Hepatocyte (in vitro differentiated cells): ENCODE data around the gene MYO1D. TPM values are rescaled to one million over a fixed set of nuclear protein-coding genes. Genes with fewer than 3 reads are reported as not detected.

Experiments
- DNase-seq: peaks from one replicate; pipeline ENCODE4 v3.0.0-alpha.2; 2016; ENCODE audit warnings: low spot score
- H2AFZ ChIP-seq: fragments of 200-600 bp; sonication (generic); 2 replicates; pipeline ENCODE4 v1.6.0; 2016; ENCODE audit warnings: antibody characterized with exemption, mild to moderate bottlenecking
- H3K27ac ChIP-seq: fragments of 200-600 bp; sonication (generic); 2 replicates; pipeline ENCODE4 v1.5.1; 2016; ENCODE audit warnings: mild to moderate bottlenecking
- H3K27me3 ChIP-seq: fragments of 200-600 bp; sonication (generic); 2 replicates; pipeline ENCODE4 v1.6.1; 2016
- H3K36me3 ChIP-seq: fragments of 200-600 bp; sonication (generic); replicated peaks from 2 replicates; pipeline ENCODE4 v1.5.1; 2016; ENCODE audit warnings: low read depth; ENCODE audit not compliant: insufficient read depth
- H3K4me1 ChIP-seq: fragments of 200-600 bp; sonication (generic); 2 replicates; pipeline ENCODE4 v1.5.1; 2016; ENCODE audit warnings: mild to moderate bottlenecking, moderate library complexity; ENCODE audit not compliant: insufficient read depth
- H3K4me2 ChIP-seq: fragments of 200-600 bp; sonication (generic); 2 replicates; pipeline ENCODE4 v1.6.0; 2016
- H3K4me3 ChIP-seq: fragments of 200-600 bp; sonication (generic); 2 replicates; pipeline ENCODE4 v1.5.1; 2016; ENCODE audit warnings: mild to moderate bottlenecking
- H3K79me2 ChIP-seq: fragments of 200-600 bp; sonication (generic); 2 replicates; pipeline ENCODE4 v1.6.0; 2017; ENCODE audit warnings: mild to moderate bottlenecking
- H3K9me2 ChIP-seq: fragments of 200-600 bp; sonication (generic); replicated peaks from 2 replicates; pipeline ENCODE4 v1.6.0; 2017; ENCODE audit warnings: mild to moderate bottlenecking; ENCODE audit not compliant: insufficient read depth
- H3K9me3 ChIP-seq: fragments of 200-600 bp; sonication (generic); 2 replicates; pipeline ENCODE4 v1.5.1; 2016; ENCODE audit warnings: low read depth, mild to moderate bottlenecking
- H4K20me1 ChIP-seq: fragments of 200-600 bp; sonication (generic); 2 replicates; pipeline ENCODE4 v1.6.0; 2016; ENCODE audit warnings: mild to moderate bottlenecking; ENCODE audit not compliant: insufficient read depth, poor library complexity, severe bottlenecking
- EZH2 ChIP-seq: fragments of 200-600 bp; sonication (generic); IDR thresholded peaks from 2 replicates; pipeline ENCODE4 v1.6.1; 2016; ENCODE audit warnings: antibody characterized with exemption, mild to moderate bottlenecking, borderline replicate concordance
- EZH2phosphoT487 ChIP-seq: fragments of 200-600 bp; sonication (generic); IDR thresholded peaks from one replicate; pipeline ENCODE4 v1.6.1; 2018; ENCODE audit warnings: antibody characterized with exemption, mild to moderate bottlenecking, low read depth, moderate library complexity; ENCODE audit not compliant: unreplicated experiment, severe bottlenecking
- WGBS: methylation state at CpG from one replicate; pipeline ENCODE4 v1.1.6; 2016; ENCODE audit warnings: low lambda C conversion rate; ENCODE audit errors: missing lambda C conversion rate; 5-methylcytosine and 5-hydroxymethylcytosine counted together
- polyA plus RNA-seq: library from polyadenylated mRNA; unstranded; fragments of >200 nt; fragmentation: Nextera tagmentation; extraction: Ambion mirVana; gene quantifications from 2 replicates; pipeline ENCODE4 v1.2.1, GENCODE V29; 2016
- total RNA-seq: library from RNA; depleted of rRNA; stranded (reverse); fragments of >200 nt; gene quantifications from 2 replicates; pipeline ENCODE4 v1.2.3, GENCODE V29; 2014
- TF ChIP-seq, protein P1 (sequence below): fragments of 200-600 bp; sonication (generic); IDR thresholded peaks from 2 replicates; pipeline ENCODE4 v1.5.1; 2016; ENCODE audit warnings: antibody characterized with exemption, mild to moderate bottlenecking; ENCODE audit not compliant: poor library complexity

Gene MYO1D
- total and polyA plus RNA-seq, 2 experiments from 2014 or later: 36.2 to 89.0 TPM

DNA sequence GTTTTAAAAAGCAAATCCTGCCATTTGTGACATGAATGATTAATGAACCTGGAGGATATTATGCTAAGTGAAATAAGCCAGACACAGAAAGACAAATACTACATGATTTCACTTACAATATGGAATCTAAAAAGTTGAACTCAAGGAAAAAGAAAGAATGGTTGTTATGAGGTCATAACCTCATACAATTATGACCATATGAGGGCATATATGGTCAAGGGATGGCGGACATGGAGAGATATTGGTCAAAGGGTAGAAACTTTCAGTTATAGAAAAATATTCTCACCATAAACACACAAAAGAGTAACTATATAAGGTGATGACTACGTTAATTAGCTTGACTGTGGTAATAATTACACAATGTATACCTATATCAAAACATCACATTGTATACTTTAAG, 56.5 kb downstream of the MYO1D start:
- Histone ChIP-seq H3K36me3 (no peaks in the 10 kb centered on the region), H3K79me2 (peaks cover 20% of the 10 kb centered on the region), H3K4me2 (no peak overlapping the region), H2AFZ (no peak overlapping the region), H3K4me3 (no peak overlapping the region), H3K27me3 (no peaks in the 10 kb centered on the region), H3K27ac (no peak overlapping the region), H4K20me1 (no peaks in the 10 kb centered on the region), H3K4me1 (no peaks in the 10 kb centered on the region), H3K9me2 (no peaks in the 10 kb centered on the region), H3K9me3 (no peaks in the 10 kb centered on the region)
- TF ChIP-seq, protein P1, sequence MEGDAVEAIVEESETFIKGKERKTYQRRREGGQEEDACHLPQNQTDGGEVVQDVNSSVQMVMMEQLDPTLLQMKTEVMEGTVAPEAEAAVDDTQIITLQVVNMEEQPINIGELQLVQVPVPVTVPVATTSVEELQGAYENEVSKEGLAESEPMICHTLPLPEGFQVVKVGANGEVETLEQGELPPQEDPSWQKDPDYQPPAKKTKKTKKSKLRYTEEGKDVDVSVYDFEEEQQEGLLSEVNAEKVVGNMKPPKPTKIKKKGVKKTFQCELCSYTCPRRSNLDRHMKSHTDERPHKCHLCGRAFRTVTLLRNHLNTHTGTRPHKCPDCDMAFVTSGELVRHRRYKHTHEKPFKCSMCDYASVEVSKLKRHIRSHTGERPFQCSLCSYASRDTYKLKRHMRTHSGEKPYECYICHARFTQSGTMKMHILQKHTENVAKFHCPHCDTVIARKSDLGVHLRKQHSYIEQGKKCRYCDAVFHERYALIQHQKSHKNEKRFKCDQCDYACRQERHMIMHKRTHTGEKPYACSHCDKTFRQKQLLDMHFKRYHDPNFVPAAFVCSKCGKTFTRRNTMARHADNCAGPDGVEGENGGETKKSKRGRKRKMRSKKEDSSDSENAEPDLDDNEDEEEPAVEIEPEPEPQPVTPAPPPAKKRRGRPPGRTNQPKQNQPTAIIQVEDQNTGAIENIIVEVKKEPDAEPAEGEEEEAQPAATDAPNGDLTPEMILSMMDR: no peak
- TF ChIP-seq EZH2phosphoT487 (no peak), EZH2 (no peak)
- WGBS: 100% methylated on average over 2 of the region's 2 CpGs
- DNase-seq: no peak

DNA sequence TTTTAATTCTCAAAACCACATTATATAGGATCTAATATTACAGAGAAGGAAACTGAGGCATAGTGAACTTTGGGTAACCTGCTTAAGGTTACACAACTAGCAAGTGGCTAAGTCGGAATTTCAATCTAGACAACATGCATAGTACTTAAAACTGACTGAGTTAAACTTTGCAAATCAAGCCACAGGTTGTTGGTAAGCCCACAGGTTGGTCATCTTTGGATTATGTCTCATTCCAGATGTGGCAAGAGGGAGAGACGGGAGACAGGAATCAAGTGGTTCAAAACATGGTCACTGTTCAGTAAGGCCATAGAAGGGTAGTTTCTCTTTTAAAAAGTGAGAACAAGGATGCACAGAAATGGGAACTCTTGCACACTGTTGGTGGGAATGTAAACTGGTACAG, 57.1 kb downstream of the MYO1D start:
- no peaks in the 10 kb centered on the region for H3K27me3 ChIP-seq
- no peaks in the 10 kb centered on the region for H4K20me1 ChIP-seq
- no peaks in the 10 kb centered on the region for H3K4me1 ChIP-seq
- no peak for DNase-seq
- WGBS: 94% methylated on average over 2 of the region's 2 CpGs
- H2AFZ ChIP-seq: no peak overlapping the region
- peaks cover 22% of the 10 kb centered on the region for H3K79me2 ChIP-seq
- H3K9me2 ChIP-seq: no peaks in the 10 kb centered on the region
- H3K9me3 ChIP-seq: no peaks in the 10 kb centered on the region
- H3K36me3 ChIP-seq: no peaks in the 10 kb centered on the region
- TF ChIP-seq EZH2phosphoT487: no peak
- no peak for TF ChIP-seq EZH2
- TF ChIP-seq, protein P1: no peak
- H3K4me3 ChIP-seq: no peak overlapping the region
- no peak overlapping the region for H3K27ac ChIP-seq
- H3K4me2 ChIP-seq: no peak overlapping the region

DNA sequence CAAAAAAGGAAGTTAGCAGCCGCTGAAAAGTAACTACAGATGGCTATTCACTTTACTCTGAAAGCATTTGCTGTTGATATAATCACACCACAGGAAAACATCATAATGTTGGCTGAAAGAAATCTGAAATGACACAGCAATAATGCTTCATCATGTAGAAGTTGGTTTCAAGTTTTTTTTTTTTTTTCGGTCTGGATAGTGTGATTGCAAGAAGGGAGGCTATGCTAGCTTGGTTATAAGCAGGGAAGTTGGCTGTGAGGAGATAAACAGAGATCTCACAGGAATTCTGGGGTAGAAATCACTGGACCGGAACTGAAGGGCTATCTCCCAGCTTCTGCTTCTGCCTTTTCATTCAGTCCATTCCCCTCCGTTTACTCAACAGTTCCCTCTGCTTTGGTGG, 57.9 kb downstream of the MYO1D start:
- TF ChIP-seq EZH2: no peak
- no peak for TF ChIP-seq EZH2phosphoT487
- TF ChIP-seq, protein P1: no peak
- Histone ChIP-seq H3K79me2 (peaks cover 21% of the 10 kb centered on the region), H3K9me2 (no peaks in the 10 kb centered on the region), H3K4me1 (no peaks in the 10 kb centered on the region), H2AFZ (no peak overlapping the region), H3K36me3 (no peaks in the 10 kb centered on the region), H3K9me3 (no peaks in the 10 kb centered on the region), H4K20me1 (no peaks in the 10 kb centered on the region), H3K27me3 (no peaks in the 10 kb centered on the region), H3K4me2 (no peak overlapping the region), H3K27ac (no peak overlapping the region), H3K4me3 (no peak overlapping the region)
- WGBS: 72% methylated on average over 4 of the region's 4 CpGs
- no peak for DNase-seq

DNA sequence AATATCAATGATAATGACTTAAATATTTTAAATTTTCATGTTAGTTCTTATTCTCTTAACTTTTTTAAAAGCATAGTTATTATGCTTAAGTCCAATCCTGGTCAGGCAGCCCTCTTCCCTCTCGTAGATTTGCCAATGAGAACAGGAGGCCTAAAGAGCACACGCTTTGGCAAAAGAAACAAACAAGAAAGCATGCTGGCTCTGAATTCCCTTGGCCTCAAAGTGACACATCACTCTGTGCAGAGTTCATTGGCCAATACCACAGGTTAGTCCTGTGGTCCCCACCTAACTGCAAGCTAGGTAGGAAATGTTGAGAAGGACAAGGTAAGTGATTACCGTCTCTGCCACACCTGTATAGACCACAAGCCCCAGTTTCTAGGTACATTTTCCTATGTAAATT, 61.5 kb downstream of the MYO1D start:
- no peak overlapping the region for H2AFZ ChIP-seq
- no peaks in the 10 kb centered on the region for H3K4me1 ChIP-seq
- no peak for DNase-seq
- H4K20me1 ChIP-seq: no peaks in the 10 kb centered on the region
- H3K27ac ChIP-seq: no peak overlapping the region
- H3K27me3 ChIP-seq: no peaks in the 10 kb centered on the region
- no peak overlapping the region for H3K4me2 ChIP-seq
- no peaks in the 10 kb centered on the region for H3K9me2 ChIP-seq
- H3K79me2 ChIP-seq: peaks cover 20% of the 10 kb centered on the region
- no peak overlapping the region for H3K4me3 ChIP-seq
- TF ChIP-seq EZH2 (no peak), EZH2phosphoT487 (no peak)
- TF ChIP-seq, protein P1: no peak
- 94% methylated on average over 3 of the region's 3 CpGs for WGBS
- H3K9me3 ChIP-seq: no peaks in the 10 kb centered on the region
- H3K36me3 ChIP-seq: no peaks in the 10 kb centered on the region
